ENCODE data around the gene POC5. TPM values are rescaled to one million over a fixed set of nuclear protein-coding genes. Genes with fewer than 3 reads are reported as not detected.

POC5 gene
- total RNA-seq, 1 experiment from 2014 or later: 14.8 TPM

DNA sequence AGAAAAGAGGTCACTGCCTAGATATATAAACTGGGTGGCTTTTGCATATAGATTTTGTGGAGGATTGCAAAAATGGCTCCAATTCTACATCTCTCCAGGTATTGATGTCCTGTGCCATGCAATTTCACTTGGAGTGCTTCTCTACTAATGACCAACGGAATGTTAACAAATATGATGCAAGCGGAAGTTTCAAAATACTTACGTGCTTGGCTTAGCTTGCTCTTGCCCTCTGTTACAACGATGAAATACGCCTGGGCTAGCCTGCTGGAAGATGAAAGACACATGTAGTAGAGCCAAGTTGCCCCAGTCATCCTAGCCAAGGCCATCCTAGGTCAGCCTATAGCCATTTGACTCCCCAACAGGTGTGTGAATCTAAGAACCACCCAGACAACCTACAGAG is 3.6 kb upstream of the POC5 start:
- no peaks in the 10 kb centered on the region for H3K9me2 ChIP-seq (ENCODE audit: insufficient read depth)
- no peaks in the 10 kb centered on the region for H4K20me1 ChIP-seq (ENCODE audit: insufficient read depth)
- no peak for TF ChIP-seq SRF (IDR thresholded peaks at IDR 0.05; ENCODE audit: low read depth)
- no peak for TF ChIP-seq SP1 (IDR thresholded peaks at IDR 0.05; ENCODE audit: low read depth)
- no peak for TF ChIP-seq FOSL1 (IDR thresholded peaks at IDR 0.05; ENCODE audit: low read depth)
- no peak for TF ChIP-seq JUND (IDR thresholded peaks at IDR 0.05)
- TF ChIP-seq CBX3 (IDR thresholded peaks at IDR 0.05; ENCODE audit: low read depth): no peak
- RAD21 ChIA-PET (ENCODE audit: low non-redundant PET in 1 of 2, low total read pairs in 2 of 2, uncharacterized antibody in 2 of 2, unreplicated experiment in 2 of 2): no interaction called here
- no peaks in the 10 kb centered on the region for H3K36me3 ChIP-seq (ENCODE audit: control insufficient read depth in 1 of 2, insufficient read depth in 2 of 2, low read length in 2 of 2)
- H3K4me2 ChIP-seq (ENCODE audit: low read length): no peak overlapping the region
- no peak overlapping the region for H3K4me3 ChIP-seq (replicated peaks in 1 of 2; ENCODE audit: low read depth in 1 of 2, low read length in 2 of 2)
- no peak for DNase-seq (ENCODE audit: low read depth, low spot score)
- CTCF ChIA-PET: no interaction called here
- peaks cover 5 to 6% of the 10 kb centered on the region in 2 experiments for H3K4me1 ChIP-seq (ENCODE audit: control insufficient read depth in 1 of 2, insufficient read depth in 2 of 2, low read length in 2 of 2)
- ATAC-seq: no peak
- no peak overlapping the region for H2AFZ ChIP-seq (ENCODE audit: low read depth, low read length, poor library complexity, severe bottlenecking)
- H3K9ac ChIP-seq (ENCODE audit: low read length): no peak overlapping the region
- POLR2A ChIA-PET: no interaction called here
- no TSS peak for BruUV-seq (replicated peaks)
- H3K79me2 ChIP-seq (ENCODE audit: insufficient read depth, low read length): peaks cover 10% of the 10 kb centered on the region
- intact Hi-C loops (cut with micrococcal nuclease): no loop called here
- no peaks in the 10 kb centered on the region for H3K27me3 ChIP-seq (ENCODE audit: insufficient read depth, low read length)
- H3K27ac ChIP-seq (ENCODE audit: low read depth, low read length): no peak overlapping the region
- H3K9me3 ChIP-seq (ENCODE audit: control insufficient read depth in 1 of 2, insufficient read depth in 1 of 2, low read depth in 1 of 2, low read length in 2 of 2): no peaks in the 10 kb centered on the region

DNA sequence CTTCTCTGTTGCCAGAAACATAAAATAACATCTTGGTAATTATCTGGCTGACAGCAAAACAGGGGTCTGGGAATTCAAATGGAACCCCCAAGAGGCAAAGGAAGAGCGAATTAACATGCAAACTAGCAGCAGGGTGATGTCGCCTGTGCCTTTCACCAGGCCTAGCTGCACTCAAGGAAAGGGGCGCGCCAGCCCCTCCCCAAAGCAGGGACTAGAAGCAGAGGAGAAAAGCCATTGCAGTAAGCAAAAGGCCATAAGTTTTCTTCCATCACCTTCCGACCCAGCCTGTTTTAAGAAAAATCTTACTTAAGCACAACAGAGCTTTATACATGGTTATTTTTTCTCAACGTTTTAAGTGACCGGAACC is 539 bp downstream of the POC5 start:
- H3K36me3 ChIP-seq (ENCODE audit: control insufficient read depth in 1 of 2, insufficient read depth in 2 of 2, low read length in 2 of 2): 0 out of 4 replicates have a peak, but pooled peaks cover 0 to 5% of the 10 kb centered on the region in 2 experiments
- RAD21 ChIA-PET (ENCODE audit: low non-redundant PET in 1 of 2, low total read pairs in 2 of 2, uncharacterized antibody in 2 of 2, unreplicated experiment in 2 of 2): no interaction called here
- no peaks in the 10 kb centered on the region for H3K27me3 ChIP-seq (ENCODE audit: insufficient read depth, low read length)
- CTCF ChIA-PET: no interaction called here
- no peak overlapping the region for H2AFZ ChIP-seq (ENCODE audit: low read depth, low read length, poor library complexity, severe bottlenecking)
- TSS peak; percentile 63 for BruUV-seq (replicated peaks)
- TF ChIP-seq, protein P1, sequence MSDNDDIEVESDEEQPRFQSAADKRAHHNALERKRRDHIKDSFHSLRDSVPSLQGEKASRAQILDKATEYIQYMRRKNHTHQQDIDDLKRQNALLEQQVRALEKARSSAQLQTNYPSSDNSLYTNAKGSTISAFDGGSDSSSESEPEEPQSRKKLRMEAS (IDR thresholded peaks at IDR 0.05): no peak
- TF ChIP-seq RAD21 (IDR thresholded peaks at IDR 0.05; ENCODE audit: low read depth) (no peak), FOSL1 (IDR thresholded peaks at IDR 0.05; ENCODE audit: low read depth) (no peak), ZFX (IDR thresholded peaks at IDR 0.05) (peak; percentile 37; the same call in 1 of the 2 replicates), EZH2 (IDR thresholded peaks at IDR 0.05) (no peak), SP1 (IDR thresholded peaks at IDR 0.05; ENCODE audit: low read depth) (no peak), ZNF274 (IDR thresholded peaks at IDR 0.05; ENCODE audit: low read depth, low read length) (no peak), SIN3A (IDR thresholded peaks at IDR 0.05; ENCODE audit: low read depth) (no peak)
- intact Hi-C loops (cut with micrococcal nuclease): no loop called here
- peak overlapping the region; percentile 75 to 94 for H3K4me3 ChIP-seq (replicated peaks in 1 of 2; ENCODE audit: low read depth in 1 of 2, low read length in 2 of 2)
- peaks cover 52% of the 10 kb centered on the region for H3K79me2 ChIP-seq (ENCODE audit: insufficient read depth, low read length)
- H3K9ac ChIP-seq (ENCODE audit: low read length): peak overlapping the region; percentile 79
- no peaks in the 10 kb centered on the region for H3K9me2 ChIP-seq (ENCODE audit: insufficient read depth)
- POLR2A ChIA-PET: interaction anchor here (1.2 kb wide), 2 partner anchors 380 to 666 kb away, joined by 3 read pairs; partner anchors contain the start of gene HMGCR
- peak overlapping the region; percentile 78 for H3K27ac ChIP-seq (ENCODE audit: low read depth, low read length)
- H3K9me3 ChIP-seq (ENCODE audit: control insufficient read depth in 1 of 2, insufficient read depth in 1 of 2, low read depth in 1 of 2, low read length in 2 of 2): no peaks in the 10 kb centered on the region
- H4K20me1 ChIP-seq (ENCODE audit: insufficient read depth): no peaks in the 10 kb centered on the region
- H3K4me1 ChIP-seq (ENCODE audit: control insufficient read depth in 1 of 2, insufficient read depth in 2 of 2, low read length in 2 of 2): peaks cover 7 to 8% of the 10 kb centered on the region in 2 experiments
- no peak for DNase-seq (ENCODE audit: low read depth, low spot score)
- peak overlapping the region; percentile 86 for H3K4me2 ChIP-seq (ENCODE audit: low read length)
- peak; percentile 23 for ATAC-seq
